Measurements from ENCODE around the gene LKAAEAR1.
"Not testable (repeated sequence)": the region's sequence is repeated elsewhere in the genome, so short reads cannot be mapped to it uniquely, and the experiment has no call there.

The LKAAEAR1 gene

GRCh38 chr20:64083804-64084684 lies at the start of gene LKAAEAR1:
Gene LKAAEAR1, minus strand, starts transcription at chr20:64084398. Its CDS starts 179 bp downstream, at chr20:64084219.
- no peak for FAIRE-seq
- DNase-seq (ENCODE audit: insufficient read length, low spot score): no peak

GRCh38 chr20:64131406-64131805 lies 47.2 kb upstream of the LKAAEAR1 start:
- no peak for TF ChIP-seq POLR2A (IDR thresholded peaks at IDR 0.05; ENCODE audit: low read depth, low read length)
- no peak for FAIRE-seq
- DNase-seq (ENCODE audit: insufficient read length, low spot score): peak; percentile 73

More at GRCh38 chr20:64083804-64084684, at the start of gene LKAAEAR1:
- TF ChIP-seq POLR2A (IDR thresholded peaks at IDR 0.05; ENCODE audit: low read depth, low read length): no peak

- no peak for FAIRE-seq
- DNase-seq (ENCODE audit: insufficient read length, low spot score): no peak
- no peak for TF ChIP-seq POLR2A (IDR thresholded peaks at IDR 0.05; ENCODE audit: low read depth, low read length)
Observed at GRCh38 chr20:64130876-64131275, 46.7 kb upstream of the LKAAEAR1 start.

GRCh38 chr20:64130271-64130670 lies 46.1 kb upstream of the LKAAEAR1 start:
- FAIRE-seq (no peak), DNase-seq (ENCODE audit: insufficient read length, low spot score) (no peak)
- TF ChIP-seq POLR2A (IDR thresholded peaks at IDR 0.05; ENCODE audit: low read depth, low read length): no peak

GRCh38 chr20:64129146-64129782 lies 45.1 kb upstream of the LKAAEAR1 start:
- TF ChIP-seq POLR2A (IDR thresholded peaks at IDR 0.05; ENCODE audit: low read depth, low read length): no peak
- DNase-seq (ENCODE audit: insufficient read length, low spot score) (no peak), FAIRE-seq (no peak)

GRCh38 chr20:64123517-64123916 lies 39.3 kb upstream of the LKAAEAR1 start:
- FAIRE-seq; DNase-seq (ENCODE audit: insufficient read length, low spot score): not testable (repeated sequence)

- not testable (repeated sequence) for FAIRE-seq; DNase-seq (ENCODE audit: insufficient read length, low spot score)
Observed at GRCh38 chr20:64122927-64123326, 38.7 kb upstream of the LKAAEAR1 start.

GRCh38 chr20:64121586-64121985 lies 37.4 kb upstream of the LKAAEAR1 start:
- FAIRE-seq (no peak), DNase-seq (ENCODE audit: insufficient read length, low spot score) (no peak)
- no peak for TF ChIP-seq POLR2A (IDR thresholded peaks at IDR 0.05; ENCODE audit: low read depth, low read length)

GRCh38 chr20:64119681-64120341 lies 35.6 kb upstream of the LKAAEAR1 start:
- DNase-seq (ENCODE audit: insufficient read length, low spot score) (no peak), FAIRE-seq (no peak)
- no peak for TF ChIP-seq POLR2A (IDR thresholded peaks at IDR 0.05; ENCODE audit: low read depth, low read length)

GRCh38 chr20:64119301-64119680 lies 35.1 kb upstream of the LKAAEAR1 start:
- no peak for TF ChIP-seq POLR2A (IDR thresholded peaks at IDR 0.05; ENCODE audit: low read depth, low read length)
- no peak for DNase-seq (ENCODE audit: insufficient read length, low spot score)
- no peak for FAIRE-seq

GRCh38 chr20:64117432-64117777 lies 33.2 kb upstream of the LKAAEAR1 start:
- FAIRE-seq; DNase-seq (ENCODE audit: insufficient read length, low spot score): not testable (repeated sequence)

- no peak for DNase-seq (ENCODE audit: insufficient read length, low spot score)
- no peak for FAIRE-seq
- no peak for TF ChIP-seq POLR2A (IDR thresholded peaks at IDR 0.05; ENCODE audit: low read depth, low read length)
Observed at GRCh38 chr20:64116541-64117431, 32.6 kb upstream of the LKAAEAR1 start.

GRCh38 chr20:64116016-64116415 lies 31.8 kb upstream of the LKAAEAR1 start:
- FAIRE-seq (no peak), DNase-seq (ENCODE audit: insufficient read length, low spot score) (no peak)
- no peak for TF ChIP-seq POLR2A (IDR thresholded peaks at IDR 0.05; ENCODE audit: low read depth, low read length)
